Activated B cell treated with CpG ODN at 0.5 μM for 24 hours (primary cell): ENCODE measurements around the gene FREM2. TPM values are rescaled to one million over a fixed set of nuclear protein-coding genes. Genes with fewer than 3 reads are reported as not detected.

Experiments used
- ATAC-seq: fragments of 200-7000 bp; cut with Tn5 transposase; one replicate; pipeline ENCODE4 v1.10.0; 2021; ENCODE audit warnings: low read depth, mild to moderate bottlenecking, moderate library complexity
- CTCF ChIA-PET: fragments of 350-600 bp; sonication (Branson Sonifier 250); formaldehyde crosslinking; loops from one replicate; lab custom pipeline; 2021; ENCODE audit warnings: antibody characterized with exemption; lab: Charles Lee
- POLR2A ChIA-PET: fragments of 350-600 bp; sonication (Branson Sonifier 250); formaldehyde crosslinking; loops from one replicate; lab custom pipeline; 2021; ENCODE audit warnings: antibody characterized with exemption; lab: Charles Lee
- DNase-seq: peaks from one replicate; pipeline ENCODE4 v3.0.0; 2022
- H3K27ac Mint-ChIP-seq: one replicate; pipeline ENCODE4 v1.8.0; 2020; ENCODE audit warnings: mixed read lengths
- H3K27me3 Mint-ChIP-seq: one replicate; pipeline ENCODE4 v1.8.0; 2021; ENCODE audit warnings: mixed read lengths
- H3K36me3 Mint-ChIP-seq: one replicate; pipeline ENCODE4 v1.8.0; 2021; ENCODE audit warnings: low read depth, mixed read lengths
- H3K4me1 Mint-ChIP-seq: one replicate; pipeline ENCODE4 v1.8.0; 2021; ENCODE audit warnings: mixed read lengths
- H3K4me3 Mint-ChIP-seq: one replicate; pipeline ENCODE4 v1.8.0; 2020; ENCODE audit warnings: mild to moderate bottlenecking, mixed read lengths
- H3K9me3 Mint-ChIP-seq: one replicate; pipeline ENCODE4 v1.8.0; 2020; ENCODE audit warnings: mixed read lengths
- intact Hi-C: fragments of 100-400 bp; cut with micrococcal nuclease; formaldehyde crosslinking; loops from one replicate; pipeline ENCODE4 v1.15.1; 2024
- total RNA-seq: library from RNA; stranded (reverse); gene quantifications from 2 replicates; pipeline ENCODE4 v1.2.3, GENCODE V29; 2022
- TF ChIP-seq, protein P1 (sequence below): fragments of 200-600 bp; IDR thresholded peaks from one replicate; pipeline ENCODE4 v1.8.0; 2022; ENCODE audit warnings: antibody characterized with exemption, mild to moderate bottlenecking

Gene FREM2
- total RNA-seq, 1 donor from 2014 or later: not detected

DNA sequence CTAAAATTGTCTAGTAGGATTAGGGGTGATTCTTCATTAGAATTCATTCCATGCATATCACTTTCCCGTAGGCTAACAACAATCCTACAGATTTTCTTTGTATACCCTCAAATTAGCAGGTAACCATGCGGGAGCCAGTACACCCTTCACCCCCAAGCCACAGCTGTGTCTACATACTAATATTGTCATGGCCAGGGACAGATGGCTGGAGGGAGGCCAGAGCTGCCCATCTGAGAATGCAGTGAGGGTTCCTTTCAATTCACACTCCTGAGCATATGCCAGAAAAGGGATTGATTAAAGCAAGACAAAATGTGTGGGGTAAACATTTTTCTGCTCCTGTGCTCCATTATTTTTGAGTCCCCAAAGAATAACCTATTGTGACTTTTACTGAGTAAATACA lies 68.9 kb downstream of the FREM2 start:
- Mint-ChIP-seq H3K9me3 (peaks cover 3% of the 10 kb centered on the region), H3K4me1 (no peaks in the 10 kb centered on the region), H3K36me3 (no peaks in the 10 kb centered on the region), H3K4me3 (no peak overlapping the region), H3K27me3 (no peaks in the 10 kb centered on the region), H3K27ac (no peak overlapping the region)
- TF ChIP-seq, protein P1, sequence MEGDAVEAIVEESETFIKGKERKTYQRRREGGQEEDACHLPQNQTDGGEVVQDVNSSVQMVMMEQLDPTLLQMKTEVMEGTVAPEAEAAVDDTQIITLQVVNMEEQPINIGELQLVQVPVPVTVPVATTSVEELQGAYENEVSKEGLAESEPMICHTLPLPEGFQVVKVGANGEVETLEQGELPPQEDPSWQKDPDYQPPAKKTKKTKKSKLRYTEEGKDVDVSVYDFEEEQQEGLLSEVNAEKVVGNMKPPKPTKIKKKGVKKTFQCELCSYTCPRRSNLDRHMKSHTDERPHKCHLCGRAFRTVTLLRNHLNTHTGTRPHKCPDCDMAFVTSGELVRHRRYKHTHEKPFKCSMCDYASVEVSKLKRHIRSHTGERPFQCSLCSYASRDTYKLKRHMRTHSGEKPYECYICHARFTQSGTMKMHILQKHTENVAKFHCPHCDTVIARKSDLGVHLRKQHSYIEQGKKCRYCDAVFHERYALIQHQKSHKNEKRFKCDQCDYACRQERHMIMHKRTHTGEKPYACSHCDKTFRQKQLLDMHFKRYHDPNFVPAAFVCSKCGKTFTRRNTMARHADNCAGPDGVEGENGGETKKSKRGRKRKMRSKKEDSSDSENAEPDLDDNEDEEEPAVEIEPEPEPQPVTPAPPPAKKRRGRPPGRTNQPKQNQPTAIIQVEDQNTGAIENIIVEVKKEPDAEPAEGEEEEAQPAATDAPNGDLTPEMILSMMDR: no peak
- DNase-seq: no peak
- ChIA-PET CTCF (no interaction called here), POLR2A (no interaction called here)
- intact Hi-C loops: no loop called here
- no peak for ATAC-seq

DNA sequence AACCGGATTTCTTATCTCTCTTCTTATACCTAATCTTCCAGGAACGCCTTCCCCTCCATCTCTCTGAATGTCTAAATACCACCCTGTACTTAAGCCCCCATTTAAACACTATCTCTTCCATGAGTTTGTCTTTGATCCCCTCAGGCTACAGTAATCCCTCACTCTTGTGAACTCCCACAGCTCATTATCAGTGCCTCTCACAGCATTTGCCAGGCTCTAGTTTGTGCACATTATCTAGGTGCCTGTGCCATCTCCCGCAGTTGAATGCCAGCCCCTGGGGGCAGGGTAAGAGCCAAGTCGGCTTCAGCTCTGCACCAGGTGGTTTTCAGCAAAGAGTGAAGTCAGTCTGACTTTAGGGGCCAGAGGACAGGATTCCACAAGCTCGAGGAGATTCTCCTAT lies 71.4 kb downstream of the FREM2 start:
- Mint-ChIP-seq H3K27ac (no peak overlapping the region), H3K36me3 (no peaks in the 10 kb centered on the region), H3K9me3 (no peaks in the 10 kb centered on the region), H3K4me1 (no peaks in the 10 kb centered on the region), H3K4me3 (no peak overlapping the region), H3K27me3 (no peaks in the 10 kb centered on the region)
- DNase-seq (no peak), ATAC-seq (no peak)
- POLR2A ChIA-PET: no interaction called here
- intact Hi-C loops: no loop called here
- CTCF ChIA-PET: no interaction called here
- TF ChIP-seq, protein P1: no peak

DNA sequence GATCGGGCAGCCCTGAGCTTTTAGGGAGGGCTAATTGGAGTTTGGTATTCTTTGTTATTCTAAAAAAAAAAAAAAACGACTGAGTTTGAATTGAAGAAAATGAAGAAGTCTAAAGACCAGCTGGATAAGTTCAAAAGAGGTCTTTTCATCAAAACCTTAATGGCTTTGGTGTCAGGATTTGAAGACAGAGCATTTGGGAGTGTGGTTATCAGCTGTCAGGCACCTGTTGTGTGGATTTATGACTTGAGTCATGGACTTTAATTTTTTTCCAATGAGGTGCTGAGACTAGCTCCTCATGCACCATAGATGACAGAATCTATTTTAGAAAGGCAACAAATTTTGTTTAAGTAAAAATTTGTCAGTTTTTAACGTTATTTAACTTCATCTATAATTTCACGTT lies 72.5 kb downstream of the FREM2 start:
- Mint-ChIP-seq H3K27ac (no peak overlapping the region), H3K36me3 (no peaks in the 10 kb centered on the region), H3K27me3 (no peaks in the 10 kb centered on the region), H3K4me3 (no peak overlapping the region), H3K9me3 (no peaks in the 10 kb centered on the region), H3K4me1 (no peaks in the 10 kb centered on the region)
- ATAC-seq (no peak), DNase-seq (no peak)
- POLR2A ChIA-PET: no interaction called here
- intact Hi-C loops: no loop called here
- CTCF ChIA-PET: no interaction called here
- TF ChIP-seq, protein P1: no peak

DNA sequence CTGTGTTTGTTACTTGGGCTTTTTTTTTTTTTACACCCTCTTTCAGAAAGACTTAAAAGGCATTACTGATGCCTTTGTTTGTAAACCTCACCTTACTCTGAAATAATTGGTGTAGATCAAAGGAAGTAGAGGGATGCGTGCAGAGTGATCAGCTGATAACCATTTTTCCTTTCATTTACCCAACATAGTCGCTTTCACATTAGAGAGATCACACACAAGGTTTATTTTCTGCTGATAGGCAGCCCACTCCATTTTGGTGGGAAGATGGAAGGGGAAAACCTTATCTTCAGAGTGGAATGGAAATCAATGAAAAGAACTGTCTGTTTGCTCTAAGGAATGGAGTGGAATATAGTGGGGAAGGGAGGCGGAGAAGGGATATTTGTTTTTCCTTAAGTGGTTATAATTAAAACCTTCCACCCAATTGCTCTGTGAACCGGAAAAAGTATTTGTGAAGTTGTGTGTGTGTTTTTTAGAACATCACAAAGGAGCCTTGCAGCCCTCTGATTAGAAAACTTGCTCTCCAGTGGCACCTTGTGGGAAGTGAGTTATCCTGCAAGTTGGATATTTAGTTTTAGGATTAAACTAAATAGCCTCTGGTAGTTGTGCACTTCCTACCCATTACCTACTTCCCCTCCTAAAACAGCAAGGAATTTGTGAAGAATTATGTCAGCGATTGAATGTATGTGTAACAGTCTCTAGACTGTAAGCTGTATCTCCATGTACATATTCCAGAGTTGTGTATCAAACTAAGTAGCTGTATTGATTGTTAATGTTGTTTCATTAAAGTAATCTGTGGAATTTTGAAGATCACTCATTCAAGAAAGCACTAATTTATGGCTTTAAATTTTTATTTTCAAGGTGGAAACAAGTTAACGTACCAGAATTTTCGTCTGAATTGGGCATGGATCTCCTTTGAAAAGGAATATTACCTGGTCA lies 76.8 kb downstream of the FREM2 start:
- no peaks in the 10 kb centered on the region for H3K4me1 Mint-ChIP-seq
- ChIA-PET CTCF (no interaction called here), POLR2A (no interaction called here)
- no peak for DNase-seq
- no peaks in the 10 kb centered on the region for H3K27me3 Mint-ChIP-seq
- TF ChIP-seq, protein P1: no peak
- no peaks in the 10 kb centered on the region for H3K36me3 Mint-ChIP-seq
- intact Hi-C loops: no loop called here
- no peak overlapping the region for H3K27ac Mint-ChIP-seq
- H3K4me3 Mint-ChIP-seq: no peak overlapping the region
- no peaks in the 10 kb centered on the region for H3K9me3 Mint-ChIP-seq
- ATAC-seq: no peak

DNA sequence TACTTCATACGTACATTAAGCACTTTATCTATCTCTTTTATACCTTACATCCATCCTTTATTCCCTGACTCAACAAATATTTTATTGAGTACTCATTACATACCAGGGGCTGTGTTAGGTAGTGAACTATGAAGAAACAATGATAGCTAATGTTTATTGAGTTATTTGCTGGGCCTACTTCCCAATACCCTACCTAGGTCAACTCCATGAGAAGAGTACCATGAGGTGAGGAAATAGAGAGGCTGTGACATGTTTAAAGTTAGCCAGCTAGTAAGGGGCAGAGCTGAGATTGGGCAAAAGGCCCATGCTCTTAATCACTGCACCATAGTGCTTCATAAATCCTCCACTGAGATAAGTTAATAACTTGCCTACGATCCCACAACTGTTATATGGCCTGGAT lies 79.9 kb downstream of the FREM2 start:
- Mint-ChIP-seq H3K36me3 (no peaks in the 10 kb centered on the region), H3K4me3 (no peak overlapping the region), H3K9me3 (no peaks in the 10 kb centered on the region), H3K27me3 (no peaks in the 10 kb centered on the region), H3K27ac (no peak overlapping the region), H3K4me1 (no peaks in the 10 kb centered on the region)
- no peak for DNase-seq
- intact Hi-C loops: no loop called here
- ATAC-seq: no peak
- POLR2A ChIA-PET: no interaction called here
- TF ChIP-seq, protein P1: no peak
- CTCF ChIA-PET: no interaction called here
